ENCODE measurements around the gene NOP14.
"Not testable (repeated sequence)": the region's sequence is repeated elsewhere in the genome, so short reads cannot be mapped to it uniquely, and the experiment has no call there.

The NOP14 gene

DNA sequence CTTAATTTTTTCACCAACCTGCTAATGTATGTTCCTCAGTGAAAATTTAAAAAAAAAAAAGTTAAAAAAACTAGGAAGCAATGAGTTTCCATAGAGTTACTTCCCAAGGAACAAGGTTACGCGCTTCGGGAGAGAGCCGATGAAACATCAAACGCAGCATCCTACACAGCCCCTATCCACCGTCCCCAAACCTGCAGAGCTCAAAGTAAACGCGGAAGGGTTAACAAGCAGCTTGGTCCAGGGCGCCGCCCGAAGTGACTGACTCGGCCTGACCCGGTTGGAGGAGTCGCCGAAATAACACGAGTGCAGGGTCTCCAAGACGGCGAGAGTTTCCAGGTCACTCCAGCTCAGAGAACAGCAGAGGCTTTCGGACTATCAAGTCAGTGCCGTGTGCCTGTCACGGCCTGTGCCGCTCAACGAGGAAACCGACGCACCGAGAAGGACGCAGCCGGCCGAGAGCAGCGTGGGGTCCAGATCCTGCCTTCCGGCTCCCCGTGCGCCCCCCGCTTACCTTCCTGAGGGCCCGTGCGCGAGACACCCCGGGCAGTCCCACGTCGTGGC, 512 bp downstream of the NOP14 start:
- DNase-seq (ENCODE audit: extremely low spot score, insufficient read length, low read depth) = no peak
- peak; percentile 62 for FAIRE-seq

DNA sequence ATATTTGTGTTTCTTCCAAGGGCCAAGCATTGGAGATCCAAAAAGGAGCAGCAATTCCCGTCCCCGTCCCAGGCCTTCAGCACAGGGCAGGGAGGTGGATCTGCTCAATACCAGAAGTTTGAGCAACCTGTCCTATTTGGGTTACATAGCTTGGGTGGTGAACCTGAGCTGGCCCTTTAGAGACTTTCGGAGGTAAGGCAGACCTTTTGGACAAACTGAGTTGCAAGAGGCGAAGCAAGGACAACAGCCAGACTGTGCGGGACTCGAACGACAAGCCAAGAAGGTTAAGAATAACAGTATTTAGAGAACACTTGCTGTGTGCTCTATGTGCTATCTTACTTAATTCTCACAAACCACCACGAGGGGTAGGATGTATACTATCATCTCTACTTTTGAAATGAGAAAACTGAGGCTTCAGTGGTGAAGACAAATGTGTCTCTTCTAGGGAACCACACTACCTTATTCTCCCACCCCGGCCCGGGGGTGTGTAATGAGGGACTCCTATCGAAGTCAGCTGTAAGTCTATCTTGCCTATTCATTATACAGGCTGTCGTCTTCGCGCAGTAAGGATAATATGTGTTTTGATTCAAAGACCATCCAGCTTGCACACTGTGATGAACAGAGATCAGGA, 1.3 kb downstream of the NOP14 start:
- peak; percentile 33 for FAIRE-seq
- no peak for DNase-seq (ENCODE audit: extremely low spot score, insufficient read length, low read depth)

DNA sequence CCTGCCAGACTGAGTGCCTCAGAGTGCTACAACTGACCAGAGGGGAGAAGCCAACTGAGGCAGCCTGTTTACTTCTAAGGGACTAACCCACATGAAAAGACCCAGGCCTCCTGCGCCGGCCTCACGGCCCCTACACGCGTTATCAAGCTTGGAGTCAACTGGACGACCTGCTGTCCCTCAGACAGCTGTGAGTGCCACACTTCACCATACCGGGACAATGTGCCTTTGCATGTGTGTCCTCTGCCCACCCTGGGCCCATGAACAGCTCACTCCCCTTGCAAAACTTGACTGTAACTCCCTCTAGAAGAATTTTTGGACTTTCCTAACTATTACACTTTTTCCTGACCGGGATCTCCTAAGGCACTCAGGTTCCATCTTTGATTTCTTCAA, 1.8 kb downstream of the NOP14 start:
- no peak for DNase-seq (ENCODE audit: extremely low spot score, insufficient read length, low read depth)
- FAIRE-seq = no peak

DNA sequence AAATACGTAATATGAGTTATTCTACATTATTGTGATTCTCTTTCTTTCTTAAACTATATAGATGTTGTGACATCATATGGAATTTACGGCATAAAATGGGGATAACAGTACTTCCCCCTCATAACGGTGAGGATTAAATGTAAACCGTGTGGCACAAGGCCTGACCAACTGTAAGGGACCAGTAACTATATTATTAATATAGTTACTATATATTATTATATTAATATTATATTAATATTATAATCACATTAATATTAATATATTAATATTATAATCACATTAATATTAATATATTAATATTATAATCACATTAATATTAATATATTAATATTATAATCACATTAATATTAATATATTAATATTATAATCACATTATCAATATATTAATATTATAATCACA, 2.8 kb downstream of the NOP14 start:
- FAIRE-seq; DNase-seq (ENCODE audit: extremely low spot score, insufficient read length, low read depth): not testable (repeated sequence)

DNA sequence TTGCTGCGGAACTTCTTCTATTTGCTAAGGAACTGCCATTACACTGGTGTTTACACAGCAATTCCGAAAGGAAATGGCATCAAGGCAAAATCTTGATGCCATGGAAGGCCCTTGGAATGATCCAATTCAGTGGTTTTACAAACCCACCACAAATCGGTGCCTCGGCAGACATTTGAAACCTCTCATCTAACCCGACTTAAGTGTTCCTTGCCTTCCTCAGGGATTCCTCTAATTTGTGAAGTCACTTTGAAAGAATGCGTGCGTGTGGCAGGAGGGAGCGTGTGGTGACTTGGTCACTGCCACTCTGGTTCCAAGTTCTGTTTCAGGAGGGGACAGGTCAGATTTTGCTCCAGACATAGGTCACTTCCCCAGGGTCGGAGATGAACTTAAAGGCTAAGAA, 4.8 kb downstream of the NOP14 start:
- DNase-seq (ENCODE audit: extremely low spot score, insufficient read length, low read depth) (no peak), FAIRE-seq (no peak)

DNA sequence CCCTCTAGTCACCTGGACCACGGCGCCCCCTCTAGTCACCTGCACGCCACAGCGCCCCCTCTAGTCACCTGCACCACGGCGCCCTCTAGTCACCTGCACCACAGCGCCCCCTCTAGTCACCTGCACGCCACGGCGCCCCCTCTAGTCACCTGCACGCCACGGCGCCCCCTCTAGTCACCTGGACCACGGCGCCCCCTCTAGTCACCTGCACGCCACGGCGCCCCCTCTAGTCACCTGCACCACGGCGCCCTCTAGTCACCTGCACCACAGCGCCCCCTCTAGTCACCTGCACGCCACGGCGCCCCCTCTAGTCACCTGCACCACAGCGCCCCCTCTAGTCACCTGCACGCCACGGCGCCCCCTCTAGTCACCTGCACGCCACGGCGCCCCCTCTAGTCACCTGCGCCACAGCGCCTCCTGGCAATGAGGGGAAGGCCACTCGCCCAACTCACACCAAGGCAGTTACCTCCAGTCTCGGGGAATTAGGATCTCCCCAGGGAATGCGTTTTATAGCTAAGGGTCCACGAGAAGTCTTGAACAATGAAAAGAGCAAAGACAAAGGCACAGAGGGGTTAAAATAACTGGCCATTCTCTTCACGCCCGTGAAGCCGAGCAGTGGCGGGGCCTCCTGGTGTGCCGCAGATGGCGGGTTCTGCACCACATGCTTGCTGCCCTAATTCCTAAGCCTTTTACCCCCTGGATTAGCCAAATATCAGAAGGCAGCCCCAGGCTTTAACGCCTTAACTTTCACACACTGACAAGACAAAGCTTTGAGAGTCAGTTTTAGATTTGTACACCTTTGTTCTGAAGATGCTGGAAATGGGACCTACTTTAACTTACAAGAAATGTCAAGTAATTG, 7.8 kb downstream of the NOP14 start:
- DNase-seq (ENCODE audit: extremely low spot score, insufficient read length, low read depth); FAIRE-seq: not testable (repeated sequence)

DNA sequence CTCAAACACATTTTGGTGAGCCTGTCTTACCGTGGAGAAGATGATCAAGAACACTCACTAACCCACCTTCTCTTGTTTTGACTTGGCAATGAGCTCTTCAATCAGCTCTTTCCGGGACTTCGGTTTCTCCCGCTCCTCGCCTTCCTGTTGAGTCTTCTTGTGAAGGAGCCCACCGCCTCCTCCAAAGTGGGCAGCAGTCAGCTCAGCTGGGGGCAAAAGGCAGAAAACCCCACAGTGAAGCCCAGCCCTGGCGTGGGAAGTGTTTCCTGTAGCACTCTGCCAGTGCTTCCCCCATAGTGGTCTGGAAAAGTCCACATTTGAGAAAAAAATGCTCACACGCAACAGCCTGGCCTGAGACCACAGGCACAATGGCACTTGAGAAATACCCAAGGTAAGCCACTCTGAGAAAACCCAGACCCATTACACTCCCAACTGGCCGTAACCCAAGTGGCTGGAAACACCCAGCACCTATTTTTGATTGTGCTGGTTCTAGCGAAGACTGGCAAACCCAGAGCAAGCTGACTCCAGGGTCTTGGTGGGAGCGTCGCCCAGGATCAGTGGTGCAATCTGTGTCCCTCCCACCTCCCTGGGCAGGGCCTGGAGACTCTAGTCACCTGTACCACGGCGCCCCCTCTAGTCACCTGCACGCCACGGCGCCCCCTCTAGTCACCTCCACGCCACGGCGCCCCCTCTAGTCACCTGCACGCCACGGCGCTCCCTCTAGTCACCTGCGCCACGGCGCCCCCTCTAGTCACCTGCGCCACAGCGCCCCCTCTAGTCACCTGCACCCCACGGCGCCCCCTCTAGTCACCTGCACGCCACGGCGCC, 8.6 kb downstream of the NOP14 start:
- FAIRE-seq = peak; percentile 80

DNA sequence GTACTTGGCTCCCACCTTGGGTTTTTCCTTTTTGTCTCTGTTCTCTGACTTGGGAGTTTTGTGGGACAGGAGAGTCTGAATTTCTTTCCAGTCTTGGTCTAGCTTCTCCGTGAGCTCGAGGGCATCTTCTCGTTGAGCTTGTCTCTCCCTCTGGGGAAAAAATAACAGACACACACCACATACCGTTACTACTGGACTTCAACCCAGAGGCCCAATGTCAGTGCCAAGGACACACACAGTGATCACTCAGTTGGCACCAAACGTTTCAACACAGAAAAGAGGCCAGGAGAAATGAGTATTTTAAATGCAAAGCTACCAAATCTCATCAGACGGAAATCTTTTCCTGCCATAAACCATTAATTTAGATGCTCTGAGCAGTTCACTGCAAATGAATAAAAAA, 9.7 kb downstream of the NOP14 start:
- no peak for DNase-seq (ENCODE audit: extremely low spot score, insufficient read length, low read depth)

More for the DNA sequence above, 8.6 kb downstream of the NOP14 start:
- DNase-seq (ENCODE audit: extremely low spot score, insufficient read length, low read depth) = no peak

DNA sequence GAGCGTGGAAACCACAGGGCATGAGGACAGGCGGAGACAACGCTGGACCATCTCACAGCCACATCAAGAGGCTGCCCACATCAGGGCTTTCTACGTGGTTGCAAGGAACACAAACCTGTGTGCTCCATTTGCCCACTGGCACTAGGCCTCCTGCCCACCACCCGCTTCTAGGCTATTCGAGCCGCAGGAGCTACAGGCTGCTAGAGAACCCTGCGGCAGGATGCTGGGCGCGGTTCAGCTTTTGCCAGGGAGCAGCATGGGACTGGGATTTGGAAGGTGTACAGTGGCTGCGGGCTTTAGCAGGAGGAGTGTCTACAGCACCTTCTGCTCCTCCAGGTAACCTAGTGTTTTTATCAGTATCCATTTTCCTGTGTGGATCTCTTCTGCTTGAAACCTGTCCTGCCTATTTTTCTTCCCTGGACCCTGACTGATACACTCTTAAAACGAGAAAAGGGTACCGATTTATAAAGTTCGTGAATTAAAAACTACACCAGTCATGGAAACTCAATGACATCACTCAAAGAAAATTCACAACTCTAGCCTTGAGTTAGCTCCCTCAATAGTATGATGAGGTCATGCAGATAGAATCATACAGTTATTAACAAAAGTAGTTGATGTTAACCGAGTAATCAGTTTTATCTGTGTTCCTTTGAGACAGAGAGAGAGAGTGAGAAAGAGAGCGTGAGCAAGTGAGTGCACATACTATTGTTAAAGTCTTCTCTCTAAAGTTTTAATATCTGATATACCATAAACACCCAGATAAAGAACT, 12.8 kb downstream of the NOP14 start:
- DNase-seq (ENCODE audit: extremely low spot score, insufficient read length, low read depth) (no peak), FAIRE-seq (no peak)

More for the DNA sequence above, 9.7 kb downstream of the NOP14 start:
- no peak for FAIRE-seq

DNA sequence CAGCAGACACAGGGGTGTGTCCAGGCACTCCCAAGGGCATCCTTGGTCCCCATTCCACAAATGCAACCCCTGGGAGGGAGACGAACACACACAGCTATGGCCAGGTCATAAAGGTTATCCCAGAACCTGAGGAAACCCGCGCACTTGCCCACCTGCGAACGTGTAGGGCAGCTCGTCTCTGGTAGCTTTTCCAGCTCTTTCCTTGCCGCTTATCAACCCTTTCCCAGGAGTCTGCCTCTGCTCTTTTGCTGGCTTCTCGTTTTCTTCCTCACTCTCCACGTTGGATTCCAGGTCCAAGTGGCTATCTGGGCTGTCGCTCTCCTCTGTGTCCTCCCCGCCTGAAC, 13.5 kb downstream of the NOP14 start:
- DNase-seq (ENCODE audit: extremely low spot score, insufficient read length, low read depth) (no peak), FAIRE-seq (no peak)

DNA sequence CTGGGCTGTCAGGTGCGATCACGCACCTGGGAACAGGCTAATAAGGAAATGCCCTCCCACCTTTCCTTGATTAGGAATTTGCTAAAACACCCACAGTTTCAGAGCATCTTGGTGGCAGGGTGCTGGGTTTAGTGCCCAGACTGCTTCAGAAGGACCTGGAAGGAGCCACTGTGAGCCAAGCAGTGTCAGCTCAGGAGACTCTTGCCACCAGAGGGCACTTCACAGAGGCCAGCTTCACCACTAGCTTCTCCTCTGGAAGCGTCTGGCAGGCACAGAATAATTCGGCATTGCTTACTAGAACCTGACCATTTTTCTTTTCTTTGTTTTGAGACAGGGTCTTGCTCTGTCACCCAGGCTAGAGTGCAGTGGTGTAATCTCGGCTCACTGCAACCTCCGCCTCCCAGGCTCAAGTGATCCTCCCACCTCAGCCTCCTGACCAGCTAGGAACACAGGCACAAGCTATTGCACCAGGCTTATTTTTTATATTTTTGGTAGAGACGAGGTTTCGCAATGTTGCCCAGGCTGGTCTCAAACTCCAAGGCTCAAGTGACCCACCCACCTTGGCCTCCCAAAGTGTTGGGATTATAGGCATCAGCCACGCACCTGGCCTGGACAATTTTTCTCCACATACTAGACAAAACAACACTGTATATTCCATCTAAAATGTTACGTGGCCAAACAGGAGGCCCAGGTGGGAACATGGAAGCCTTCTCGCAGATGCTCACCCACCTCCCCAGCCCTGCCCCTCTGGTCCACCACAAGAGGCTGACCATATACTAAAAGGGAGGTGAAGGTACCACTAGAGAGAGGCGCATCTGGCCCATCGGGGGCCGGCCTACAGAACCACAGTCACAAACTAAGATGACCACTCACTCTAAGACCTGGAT, 14.1 kb downstream of the NOP14 start:
- FAIRE-seq (peak; percentile 58), DNase-seq (ENCODE audit: extremely low spot score, insufficient read length, low read depth) (no peak)

DNA sequence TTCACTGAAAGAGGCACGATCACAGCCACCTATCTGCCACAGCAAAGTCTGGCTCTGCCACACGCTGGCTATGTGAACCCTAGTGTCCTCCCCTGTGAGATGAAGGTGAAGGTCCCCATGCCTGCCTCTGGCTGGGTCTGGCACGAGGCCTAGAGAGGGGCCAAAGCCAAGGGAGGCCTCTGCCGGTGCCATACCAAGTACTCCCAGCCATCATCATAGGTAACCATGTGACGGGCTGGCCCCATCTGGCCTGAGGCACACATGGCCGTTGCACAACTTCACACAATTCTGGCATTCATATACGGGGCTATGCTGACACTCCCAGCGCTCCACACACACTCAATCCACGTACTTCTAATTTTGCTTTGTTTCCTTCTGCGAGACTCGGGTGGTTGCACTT, 15.3 kb downstream of the NOP14 start:
- no peak for DNase-seq (ENCODE audit: extremely low spot score, insufficient read length, low read depth)
- FAIRE-seq = no peak

DNA sequence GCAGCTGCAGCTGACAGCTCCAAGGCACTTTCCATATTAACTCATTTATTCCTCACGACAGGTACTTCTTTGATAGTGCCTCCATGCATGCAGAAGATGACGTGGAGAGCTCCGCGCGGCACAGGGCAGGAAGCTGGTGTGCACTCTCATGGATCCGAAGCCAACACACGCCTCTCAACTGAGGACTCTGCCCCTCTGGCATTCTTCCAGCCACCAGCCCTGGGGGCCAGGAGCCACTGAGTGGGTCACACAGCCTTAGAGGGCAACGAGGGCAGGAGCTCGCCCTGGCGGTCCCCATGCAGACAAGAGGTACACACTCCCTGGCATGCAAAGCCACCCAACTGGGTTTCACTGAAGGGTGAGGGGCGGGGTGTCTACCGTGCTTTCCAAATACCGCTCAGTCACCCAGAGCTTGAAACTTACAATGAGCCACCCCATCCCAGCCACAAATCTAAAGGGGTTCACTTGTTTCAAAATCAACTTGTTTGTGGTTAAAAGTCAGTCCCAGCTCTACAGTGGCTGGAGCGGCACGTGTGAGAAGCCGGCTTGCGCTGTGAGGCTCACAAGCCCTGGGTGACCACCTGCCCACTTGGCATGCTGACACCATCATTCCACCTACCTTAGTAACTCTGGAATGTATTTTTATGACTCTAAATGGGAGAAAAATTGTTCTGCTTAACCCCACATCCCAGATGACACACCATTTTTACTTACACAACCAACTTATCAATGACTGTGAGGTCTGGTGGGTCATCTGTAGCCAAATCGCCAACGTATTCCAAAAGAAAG, 16.2 kb downstream of the NOP14 start:
- FAIRE-seq (no peak), DNase-seq (ENCODE audit: extremely low spot score, insufficient read length, low read depth) (no peak)

DNA sequence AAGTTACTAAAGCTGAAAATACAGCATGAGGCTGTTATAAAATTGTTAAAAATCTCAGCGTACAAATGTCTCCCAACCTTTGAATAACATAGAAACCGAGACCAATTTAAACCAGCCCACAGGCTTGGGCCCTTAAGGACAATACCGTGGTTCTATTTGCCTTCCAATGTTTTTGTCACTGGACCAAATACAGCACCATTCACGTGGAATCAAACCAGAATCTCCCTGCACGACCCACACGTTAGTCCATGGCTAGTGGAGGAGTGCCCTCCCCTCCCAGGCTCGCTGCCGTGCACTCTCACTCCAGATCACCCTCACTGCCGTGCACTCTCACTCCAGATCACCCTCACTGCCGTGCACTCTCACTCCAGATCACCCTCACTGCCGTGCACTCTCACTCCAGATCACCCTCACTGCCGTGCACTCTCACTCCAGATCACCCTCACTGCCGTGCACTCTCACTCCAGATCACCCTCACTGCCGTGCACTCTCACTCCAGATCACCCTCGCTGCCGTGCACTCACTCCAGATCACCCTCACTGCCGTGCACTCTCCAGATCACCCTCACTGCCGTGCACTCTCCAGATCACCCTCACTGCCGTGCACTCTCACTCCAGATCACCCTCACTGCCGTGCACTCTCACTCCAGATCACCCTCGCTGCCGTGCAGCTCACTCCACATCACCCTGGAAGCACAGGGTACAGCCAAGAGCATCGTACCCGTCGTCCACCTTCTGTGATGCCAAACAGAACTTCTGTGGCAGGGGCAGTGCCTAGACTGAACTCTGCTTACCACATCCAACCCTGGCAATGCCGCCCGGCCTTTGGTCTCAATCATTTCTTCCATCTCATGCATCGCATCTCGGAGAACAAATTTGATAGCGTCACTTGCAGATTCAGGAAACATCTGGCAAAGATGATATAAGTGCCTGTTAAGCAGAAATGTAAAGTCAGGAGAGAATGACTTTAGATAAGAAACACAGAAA, 17.3 kb downstream of the NOP14 start:
- not testable (repeated sequence) for DNase-seq (ENCODE audit: extremely low spot score, insufficient read length, low read depth); FAIRE-seq

DNA sequence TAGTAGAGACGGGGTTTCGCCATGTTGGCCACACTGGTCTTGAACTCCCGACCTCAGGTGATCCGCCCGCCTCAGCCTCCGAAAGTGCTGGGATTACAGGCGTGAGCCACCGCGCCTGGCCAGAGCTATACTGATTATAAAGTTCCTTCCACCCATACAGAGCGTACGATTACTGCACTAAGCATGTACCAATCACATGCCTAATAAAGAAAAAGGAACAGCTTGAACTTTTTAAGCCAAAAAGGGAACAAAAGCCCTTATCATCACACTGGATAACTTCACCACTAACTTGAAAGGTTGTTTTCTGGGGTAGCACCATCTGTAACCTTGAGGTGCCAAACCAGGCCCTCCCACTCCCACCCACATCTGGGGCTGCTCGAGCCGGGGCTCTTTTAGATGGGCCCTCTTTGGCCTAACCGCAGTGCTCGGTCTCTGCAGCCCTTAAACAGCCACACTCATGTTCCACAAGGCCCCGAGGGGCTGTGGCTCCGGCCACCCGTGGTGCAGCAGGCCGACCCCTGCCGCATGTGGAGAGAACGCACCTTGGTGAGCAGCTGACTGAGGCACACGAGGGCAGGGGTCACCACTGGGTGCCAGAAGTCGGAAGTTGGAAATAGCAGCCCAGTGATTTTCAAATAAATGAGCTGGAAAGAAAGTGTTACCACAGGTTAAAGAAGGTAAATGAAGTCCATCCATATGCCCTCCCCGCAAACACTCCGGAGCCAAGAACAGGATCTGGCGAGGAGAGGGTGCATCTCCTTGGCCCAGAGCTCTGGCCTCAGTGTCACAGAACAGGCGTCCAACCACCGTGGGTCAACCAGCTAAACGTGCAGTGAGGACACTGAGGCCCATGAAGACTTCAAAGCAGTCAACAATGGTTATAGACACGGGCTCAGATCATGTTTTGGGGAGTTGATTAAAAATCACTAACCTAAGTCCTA, 18.4 kb downstream of the NOP14 start:
- FAIRE-seq (no peak), DNase-seq (ENCODE audit: extremely low spot score, insufficient read length, low read depth) (no peak)

DNA sequence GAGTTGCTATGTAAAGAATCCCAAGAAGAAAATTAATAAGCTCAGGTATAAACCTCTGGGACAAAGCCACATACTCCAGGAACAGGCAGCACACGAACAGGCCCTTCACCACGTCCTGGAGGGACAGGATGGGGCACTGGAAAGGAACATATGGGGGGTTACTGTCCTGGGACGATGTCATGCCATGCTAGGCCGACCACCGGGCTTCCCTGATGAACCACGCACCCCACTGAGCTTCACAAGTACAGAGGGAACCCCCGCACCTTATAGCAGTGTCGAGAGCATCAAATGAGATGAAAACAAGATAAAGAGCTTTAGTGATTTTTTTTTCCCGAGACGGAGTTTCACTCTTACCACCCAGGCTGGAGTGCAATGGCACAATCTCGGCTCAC, 19.1 kb downstream of the NOP14 start:
- FAIRE-seq (no peak), DNase-seq (ENCODE audit: extremely low spot score, insufficient read length, low read depth) (no peak)

Measured in GM18507 (cell line).